NCI-H510A (cell line): ENCODE data around the gene ADAMTS9.

Source experiments
- DNase-seq: peaks from one replicate; lab custom pipeline; 2025; lab: John Stamatoyannopoulos, UW

The ADAMTS9 gene

DNA sequence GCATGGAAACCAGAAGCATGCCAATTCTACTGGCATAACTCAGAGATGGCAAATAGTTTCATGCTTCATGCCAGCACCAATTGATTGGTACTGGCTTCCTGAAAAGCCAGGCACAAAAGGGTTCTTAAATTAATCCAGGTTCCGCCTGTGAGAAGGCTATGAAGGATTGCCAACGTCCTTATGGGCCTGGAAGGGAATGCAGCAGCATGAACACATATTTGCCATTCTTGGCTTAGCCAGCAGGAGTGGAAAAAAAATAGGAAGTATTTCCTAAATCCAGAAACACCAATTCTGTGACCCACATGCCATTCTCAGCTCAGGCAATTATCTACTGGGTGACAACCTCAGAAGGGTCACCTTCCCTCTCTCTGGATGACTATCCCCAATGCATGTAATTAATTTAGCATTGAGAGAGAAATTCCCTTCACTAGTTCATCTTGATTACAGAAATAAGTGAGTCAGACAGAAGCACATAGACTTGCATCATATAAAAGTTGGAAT is 36.0 kb downstream of the ADAMTS9 start:
- DNase-seq, result no peak

GRCh38 chr3:64651303-64651702 is 36.5 kb downstream of the ADAMTS9 start:
- no peak for DNase-seq

DNA sequence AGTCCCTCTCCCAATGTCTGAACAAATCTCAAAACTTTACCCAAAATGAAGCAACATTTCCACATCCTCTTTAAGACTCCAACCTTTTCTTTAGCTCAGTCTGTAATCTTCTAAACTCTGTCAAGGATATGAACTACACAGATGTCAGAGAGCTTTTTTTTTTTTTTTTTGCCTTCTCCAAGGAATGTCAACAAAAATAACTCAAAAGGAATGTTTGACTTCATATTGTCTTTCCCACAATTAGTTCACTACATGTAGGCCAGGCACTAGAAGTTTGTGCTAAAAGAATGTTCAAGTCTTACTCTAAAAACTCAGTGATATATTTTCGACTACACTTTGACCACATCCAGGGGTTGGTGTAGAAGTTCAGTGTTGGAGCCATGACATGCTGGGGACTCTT is 37.1 kb downstream of the ADAMTS9 start:
- no peak for DNase-seq

- DNase-seq, result no peak
Measured at GRCh38 chr3:64650096-64650622, 37.6 kb downstream of the ADAMTS9 start.

DNA sequence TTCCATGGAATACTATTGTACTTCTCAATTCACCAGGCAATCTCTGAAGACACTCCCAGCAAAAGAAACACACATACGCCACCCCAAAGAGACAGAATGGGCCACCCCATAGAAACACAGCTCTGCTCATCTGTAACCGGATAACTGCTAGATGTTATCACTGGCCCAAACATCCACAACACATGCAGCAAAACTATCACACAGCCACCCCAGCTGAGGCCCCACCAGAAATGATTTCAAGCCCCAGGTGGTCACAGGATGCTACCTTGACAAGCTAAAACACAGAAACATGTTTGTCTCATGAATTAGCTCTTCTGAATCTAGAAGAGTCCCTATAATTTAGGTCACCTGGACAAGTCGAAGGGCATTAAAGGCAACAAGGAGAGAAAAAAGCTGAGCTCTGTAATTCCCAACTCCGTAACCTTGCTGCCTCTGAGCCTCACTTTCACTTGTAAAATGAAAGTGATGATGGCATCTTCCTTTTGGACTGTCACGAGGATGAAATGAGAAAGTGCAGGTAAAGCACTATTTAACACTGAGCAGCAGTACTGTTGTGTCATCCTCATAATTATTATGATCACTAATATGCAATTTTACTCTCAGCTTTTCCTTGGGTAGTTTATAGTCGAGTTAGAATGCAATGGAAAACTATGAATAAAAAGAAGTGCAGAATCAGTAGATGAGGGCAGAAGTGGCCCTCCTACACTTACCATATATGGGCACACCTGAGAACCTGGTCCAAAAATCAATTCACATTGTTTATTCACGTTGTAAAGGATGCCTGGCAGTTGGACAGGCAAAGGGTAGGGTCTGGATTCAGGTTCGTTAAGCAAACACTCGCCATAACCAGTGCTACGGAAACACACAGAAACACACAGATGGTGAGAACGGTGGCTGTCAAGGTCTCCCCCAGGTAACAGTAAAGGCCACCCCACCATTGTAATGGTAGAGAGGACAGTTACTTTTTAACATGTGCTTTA is 38.6 kb downstream of the ADAMTS9 start:
- no peak for DNase-seq

DNA sequence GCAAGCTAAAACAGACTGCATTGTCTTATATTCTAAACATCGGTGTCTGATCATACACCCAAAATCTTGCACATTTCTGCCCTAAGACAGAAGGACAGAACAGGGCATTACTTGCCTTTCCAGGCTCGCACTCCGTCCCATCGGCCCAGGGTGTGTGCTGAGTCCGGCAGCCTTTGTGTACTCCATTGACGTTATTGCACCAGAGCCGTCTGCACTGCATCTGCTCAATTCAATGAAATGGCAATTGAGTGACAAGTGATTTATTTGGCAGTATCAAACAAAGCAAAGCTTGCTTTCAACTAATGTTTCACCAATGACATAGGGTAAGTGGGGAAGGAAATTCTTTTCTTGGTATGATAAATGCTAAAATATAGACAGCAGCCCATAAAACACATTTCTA is 40.0 kb downstream of the ADAMTS9 start:
- no peak for DNase-seq

GRCh38 chr3:64645243-64645642 is 42.6 kb downstream of the ADAMTS9 start:
- DNase-seq, result no peak

DNA sequence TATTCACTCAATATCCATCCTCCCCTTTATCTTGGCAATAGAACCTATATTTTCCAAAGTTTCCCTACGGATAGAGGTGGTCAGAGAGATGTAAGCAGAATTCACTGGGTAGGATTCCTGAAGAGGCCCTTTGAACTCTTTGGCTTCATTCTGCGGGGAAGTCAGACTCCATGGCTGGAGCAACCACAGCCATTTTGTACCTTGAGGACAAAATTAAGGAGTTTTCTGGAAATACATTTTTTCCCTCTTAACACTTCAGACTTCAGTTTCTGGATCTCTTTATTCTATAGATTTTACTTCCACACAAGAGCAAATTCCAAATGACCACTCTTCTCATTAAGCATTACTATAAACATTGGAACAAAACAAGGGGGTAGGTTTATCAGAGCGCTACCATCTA is 43.3 kb downstream of the ADAMTS9 start:
- DNase-seq, result no peak

- DNase-seq, result no peak
Measured at GRCh38 chr3:64642327-64643151, 45.3 kb downstream of the ADAMTS9 start.

GRCh38 chr3:64638981-64639481 is 48.8 kb downstream of the ADAMTS9 start:
- DNase-seq, result no peak

- DNase-seq, result no peak
Measured at GRCh38 chr3:64638511-64638910, 49.3 kb downstream of the ADAMTS9 start.

DNA sequence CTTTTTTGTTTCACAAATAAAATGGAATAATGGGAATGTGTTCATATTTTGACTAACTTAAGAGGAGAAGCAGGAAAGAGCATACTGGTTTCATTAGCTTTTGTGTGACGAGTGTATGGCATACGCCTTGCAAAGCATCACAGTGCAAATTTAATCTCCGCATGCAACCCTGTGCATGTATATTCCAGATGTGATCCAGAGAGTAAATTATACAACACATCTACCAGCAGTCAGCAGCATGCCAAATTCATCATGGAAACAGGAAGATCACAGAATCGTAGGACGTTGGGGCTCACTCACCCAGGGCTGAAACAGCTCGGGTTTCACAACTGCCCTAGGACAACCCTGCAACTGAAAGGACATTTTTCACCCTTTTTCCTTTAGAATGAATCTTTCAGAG is 53.4 kb downstream of the ADAMTS9 start:
- DNase-seq, result no peak

GRCh38 chr3:64631951-64632350 is 55.8 kb downstream of the ADAMTS9 start:
- DNase-seq, result no peak

- DNase-seq, result no peak
Measured at GRCh38 chr3:64627471-64628321, 60.1 kb downstream of the ADAMTS9 start.

GRCh38 chr3:64627042-64627441 is 60.8 kb downstream of the ADAMTS9 start:
- no peak for DNase-seq

DNA sequence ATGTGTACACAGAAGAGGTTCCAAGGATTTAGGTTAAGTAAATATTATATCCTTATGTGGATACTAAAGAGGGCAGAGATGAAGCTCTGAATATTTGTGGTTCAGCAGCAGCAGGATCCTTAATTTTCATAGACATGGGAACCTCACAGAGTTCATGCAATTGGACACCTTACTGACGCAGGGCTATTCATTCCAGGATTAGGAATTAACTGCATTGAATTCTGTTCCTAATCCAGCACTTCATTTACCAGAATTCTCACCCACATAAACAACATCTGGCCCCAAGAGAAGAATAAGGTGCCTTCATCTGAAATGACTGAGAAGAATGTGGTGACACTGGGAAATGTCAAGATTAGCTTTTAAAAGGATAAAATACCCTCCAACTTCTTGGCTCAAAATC is 62.4 kb downstream of the ADAMTS9 start:
- no peak for DNase-seq

DNA sequence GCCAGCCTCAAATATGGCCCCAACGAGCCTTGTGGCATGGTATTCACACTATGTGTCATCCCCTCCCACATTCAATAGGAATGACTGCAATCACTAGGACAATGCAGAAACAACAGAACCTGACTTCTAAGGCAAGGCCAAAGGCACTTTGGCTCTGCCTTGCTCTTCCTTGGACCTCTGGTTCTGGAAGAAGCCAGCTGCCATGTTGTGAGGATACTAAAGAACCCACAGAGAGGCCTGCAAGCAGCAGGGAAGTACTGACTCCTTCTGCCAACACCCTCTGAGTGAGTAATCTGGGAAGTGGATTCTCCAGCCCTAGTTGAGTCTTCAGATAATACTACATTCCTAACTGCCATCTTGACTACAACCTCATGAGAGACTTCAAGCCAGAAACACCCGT is 64.7 kb downstream of the ADAMTS9 start:
- DNase-seq, result no peak

- no peak for DNase-seq
Measured at GRCh38 chr3:64621726-64622395, 65.9 kb downstream of the ADAMTS9 start.

GRCh38 chr3:64621275-64621674 is 66.5 kb downstream of the ADAMTS9 start:
- no peak for DNase-seq

DNA sequence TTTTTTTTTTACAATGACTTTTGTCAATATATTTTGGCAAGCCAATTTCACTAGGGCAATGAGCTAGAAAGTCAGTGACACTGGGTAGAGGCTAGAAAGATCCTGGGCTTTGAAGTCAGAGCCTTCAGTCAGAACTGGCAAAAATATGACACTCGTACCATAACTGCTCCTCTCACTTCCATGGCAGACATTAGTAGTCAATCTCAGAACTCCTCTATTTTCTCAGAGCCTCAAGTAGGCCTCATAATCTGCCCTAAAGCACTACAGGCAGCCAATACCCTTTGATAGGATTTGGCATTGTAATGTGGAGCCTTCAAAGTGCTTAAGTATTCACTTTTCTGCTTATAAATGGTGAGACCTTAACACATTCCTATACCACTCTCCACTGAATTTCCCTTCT is 67.8 kb downstream of the ADAMTS9 start:
- DNase-seq, result no peak

DNA sequence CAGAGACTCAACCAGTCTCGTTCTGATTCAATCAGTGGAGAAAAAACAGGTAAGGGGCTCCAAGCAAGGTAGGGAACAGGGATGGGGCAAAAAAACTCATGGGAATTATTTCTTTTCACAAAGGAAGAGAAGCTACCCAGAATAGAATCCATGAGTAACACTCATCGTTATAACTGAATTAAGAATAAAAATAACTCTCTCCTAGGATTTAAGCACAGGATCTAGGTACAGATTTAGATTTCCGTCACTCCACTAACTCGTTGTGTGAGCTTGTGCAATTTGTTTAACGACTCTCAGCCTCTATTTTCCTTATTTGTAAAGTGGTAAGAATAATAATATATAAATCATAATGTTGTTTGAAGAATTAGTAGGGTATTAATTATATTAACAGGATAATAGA is 68.6 kb downstream of the ADAMTS9 start:
- no peak for DNase-seq
